Ovary (tissue), 9 donors: ENCODE data around the gene LIPT2. TPM values are rescaled to one million over a fixed set of nuclear protein-coding genes. Genes with fewer than 3 reads are reported as not detected.
"Not testable (repeated sequence)": the region's sequence is repeated elsewhere in the genome, so short reads cannot be mapped to it uniquely, and the experiment has no call there.

Experiments used
- DNase-seq, 5 donors: peaks; one replicate each; pipeline ENCODE4 v3.0.0-alpha.2; 2019 to 2020
- H3K27ac ChIP-seq, 2 donors: fragments of 200-600 bp; one replicate each; pipeline versions ENCODE4 v1.5.1 to v1.8.0; 2019 to 2022
- H3K27me3 ChIP-seq: fragments of 200-600 bp; one replicate; pipeline ENCODE4 v1.8.0; 2022
- H3K36me3 ChIP-seq: fragments of 200-600 bp; sonication (generic); one replicate; pipeline ENCODE4 v1.5.1; 2019
- H3K4me1 ChIP-seq: one replicate; pipeline ENCODE4 v1.8.1; 2013; ENCODE audit warnings: mild to moderate bottlenecking, moderate library complexity; ENCODE audit not compliant: insufficient read depth
- H3K4me3 ChIP-seq: fragments of 200-600 bp; sonication (generic); one replicate; pipeline ENCODE4 v1.5.1; 2017
- H3K9me3 ChIP-seq, 2 donors: fragments of 200-600 bp in 1 of 2; sonication (generic) in 1 of 2; one replicate each; pipeline versions ENCODE4 v1.5.1 to v1.8.1; 2013 to 2019; ENCODE audit warnings: mild to moderate bottlenecking in 1 of 2, moderate library complexity in 1 of 2
- EP300 ChIP-seq: sonication (generic); formaldehyde crosslinking; IDR thresholded peaks from one replicate; pipeline ENCODE4 v1.6.1; 2017; ENCODE audit warnings: antibody characterized with exemption
- POLR2A ChIP-seq: fragments of 450-650 bp; IDR thresholded peaks from one replicate; pipeline ENCODE4 v1.6.1; 2017; ENCODE audit warnings: antibody characterized with exemption, mild to moderate bottlenecking, moderate library complexity
- WGBS, 3 donors: extraction: QIAGEN DNeasy Blood & Tissue Kit in 1 of 3; methylation state at CpG; one replicate each; pipeline versions ENCODE4 v1.1.5 to v1.1.7; 2013 to 2017; 5-methylcytosine and 5-hydroxymethylcytosine counted together
- intact Hi-C, 4 donors: fragments of 100-400 bp; cut with DNase I; formaldehyde crosslinking; loops; one replicate each; pipeline versions ENCODE4 v1.11.0 to v1.15.1; 2022 to 2023
- polyA plus RNA-seq, 2 donors: library from polyadenylated mRNA; stranded (reverse); fragments of 200-250 nt in 1 of 2; fragments of 350-450 nt in 1 of 2; fragmentation: Illumina TruSeq in 1 of 2; extraction: RNeasy Lipid Tissue Mini Kit (QIAGEN cat#74804) in 1 of 2; gene quantifications; one replicate each; pipeline ENCODE4 v1.2.3, GENCODE V29; 2013 to 2014
- total RNA-seq, 7 donors: library from RNA; depleted of rRNA in 2 of 7; stranded (reverse); fragments of >200 nt in 2 of 7; fragmentation: NEBNext Ultra II Directional in 3 of 7; extraction: Animal tissue kit (Norgen Biotek cat#: 25700) in 3 of 7; gene quantifications; one replicate each; pipeline versions ENCODE4 v1.1.0 to v1.2.4, GENCODE V29; 2016 to 2023
- TF ChIP-seq, protein P1 (sequence below), 3 donors: fragments of 450-650 bp in 2 of 3; fragments of 200-600 bp in 1 of 3; IDR thresholded peaks; one replicate each; pipeline versions ENCODE4 v1.5.1 to v1.8.0; 2016 to 2022; ENCODE audit warnings: antibody characterized with exemption in 3 of 3, mild to moderate bottlenecking in 1 of 3
- donor health status: DM: no; HTN: no; CAD: no; lungs with moderate emphysema.
- donor health status: DM: no; HTN: no; CAD: no.
- donor health status: Bipolar disorder and iron deficiency.
- donor health status: DM: yes; HTN: yes; CAD: no.
- donor health status: DM: no; HTN: no; CAD: no.
- donor health status: DM: yes; HTN: yes; CAD: no.

The LIPT2 gene
- total and polyA plus RNA-seq, 9 donors = 3.4 to 9.2 (median 5.6) TPM

DNA sequence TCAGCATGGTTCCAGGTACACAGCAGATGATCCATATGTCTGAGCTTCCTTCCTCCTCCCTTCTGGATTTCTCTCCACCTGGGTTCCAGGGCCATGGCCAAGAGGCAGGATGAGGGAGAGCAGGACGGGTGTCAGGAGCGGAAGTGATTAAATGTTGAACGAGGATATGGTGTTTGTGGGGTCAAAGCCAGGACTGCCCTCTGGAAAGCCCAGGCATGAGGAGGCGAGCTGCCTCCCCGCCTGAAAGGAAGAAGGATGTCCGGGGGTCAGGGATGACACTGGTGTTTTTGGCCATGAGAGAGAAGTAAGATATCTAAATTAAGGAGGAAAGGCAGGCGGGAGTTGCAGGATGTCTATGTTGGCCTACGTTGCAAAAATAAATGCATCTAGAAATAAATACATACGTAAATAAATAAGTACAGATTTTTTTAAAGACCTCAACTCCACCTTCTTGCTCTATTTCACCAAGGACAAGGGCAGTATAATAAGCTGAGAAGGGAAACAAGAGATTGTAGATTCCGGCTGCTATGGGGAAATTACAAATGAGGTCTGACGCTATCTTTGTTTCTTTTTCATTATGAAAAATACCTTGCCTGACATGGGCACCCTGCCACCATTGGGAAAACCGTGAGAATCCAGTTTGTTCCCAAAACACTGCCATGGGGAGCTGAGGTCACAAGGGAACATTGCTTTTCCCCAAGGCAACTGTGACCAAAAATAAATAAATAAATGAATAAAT is 27.6 kb upstream of the LIPT2 start:
- H3K27me3 ChIP-seq = no peaks in the 10 kb centered on the region
- TF ChIP-seq EP300 = no peak
- TF ChIP-seq, protein P1, sequence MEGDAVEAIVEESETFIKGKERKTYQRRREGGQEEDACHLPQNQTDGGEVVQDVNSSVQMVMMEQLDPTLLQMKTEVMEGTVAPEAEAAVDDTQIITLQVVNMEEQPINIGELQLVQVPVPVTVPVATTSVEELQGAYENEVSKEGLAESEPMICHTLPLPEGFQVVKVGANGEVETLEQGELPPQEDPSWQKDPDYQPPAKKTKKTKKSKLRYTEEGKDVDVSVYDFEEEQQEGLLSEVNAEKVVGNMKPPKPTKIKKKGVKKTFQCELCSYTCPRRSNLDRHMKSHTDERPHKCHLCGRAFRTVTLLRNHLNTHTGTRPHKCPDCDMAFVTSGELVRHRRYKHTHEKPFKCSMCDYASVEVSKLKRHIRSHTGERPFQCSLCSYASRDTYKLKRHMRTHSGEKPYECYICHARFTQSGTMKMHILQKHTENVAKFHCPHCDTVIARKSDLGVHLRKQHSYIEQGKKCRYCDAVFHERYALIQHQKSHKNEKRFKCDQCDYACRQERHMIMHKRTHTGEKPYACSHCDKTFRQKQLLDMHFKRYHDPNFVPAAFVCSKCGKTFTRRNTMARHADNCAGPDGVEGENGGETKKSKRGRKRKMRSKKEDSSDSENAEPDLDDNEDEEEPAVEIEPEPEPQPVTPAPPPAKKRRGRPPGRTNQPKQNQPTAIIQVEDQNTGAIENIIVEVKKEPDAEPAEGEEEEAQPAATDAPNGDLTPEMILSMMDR (IDR thresholded peaks at IDR 0.05) = no peak
- no peak for TF ChIP-seq POLR2A
- no peaks in the 10 kb centered on the region for H3K36me3 ChIP-seq
- intact Hi-C loops = no loop called here
- no peak for DNase-seq
- H3K4me3 ChIP-seq = no peak overlapping the region
- no peaks in the 10 kb centered on the region for H3K9me3 ChIP-seq
- WGBS, 3 donors = 18 to 35% (median 21%) methylated on average over 12 of the region's 12 CpGs
- no peaks in the 10 kb centered on the region for H3K4me1 ChIP-seq
- H3K27ac ChIP-seq = no peak overlapping the region

DNA sequence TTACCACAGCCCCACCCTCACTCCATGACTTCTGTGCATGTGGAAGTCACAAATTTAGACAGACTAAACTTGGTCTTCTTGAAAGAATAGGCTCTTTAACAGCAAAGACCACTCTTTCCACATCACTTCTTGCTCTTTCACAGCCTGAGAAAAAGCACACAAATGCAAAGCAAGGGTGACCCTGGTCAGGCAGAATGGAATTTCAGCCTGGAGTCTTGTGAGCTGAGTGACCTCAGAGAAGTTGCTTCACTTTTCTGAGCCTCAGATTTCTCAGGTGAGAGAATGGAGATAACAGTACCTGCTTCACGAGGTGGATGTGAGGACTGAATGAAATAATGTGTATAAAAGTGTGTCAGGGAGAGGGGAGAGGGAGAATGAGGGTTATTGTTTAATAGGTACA is 26.8 kb upstream of the LIPT2 start:
- H3K9me3 ChIP-seq = no peaks in the 10 kb centered on the region
- WGBS, 3 donors = 53 to 67% (median 64%) methylated on average over 1 of the region's 1 CpG
- H3K27ac ChIP-seq = no peak overlapping the region
- DNase-seq = no peak
- H3K27me3 ChIP-seq = no peaks in the 10 kb centered on the region
- TF ChIP-seq, protein P1 (IDR thresholded peaks at IDR 0.05) = no peak
- no peak for TF ChIP-seq EP300
- TF ChIP-seq POLR2A = no peak
- no peaks in the 10 kb centered on the region for H3K4me1 ChIP-seq
- no peaks in the 10 kb centered on the region for H3K36me3 ChIP-seq
- intact Hi-C loops = no loop called here
- H3K4me3 ChIP-seq = no peak overlapping the region

DNA sequence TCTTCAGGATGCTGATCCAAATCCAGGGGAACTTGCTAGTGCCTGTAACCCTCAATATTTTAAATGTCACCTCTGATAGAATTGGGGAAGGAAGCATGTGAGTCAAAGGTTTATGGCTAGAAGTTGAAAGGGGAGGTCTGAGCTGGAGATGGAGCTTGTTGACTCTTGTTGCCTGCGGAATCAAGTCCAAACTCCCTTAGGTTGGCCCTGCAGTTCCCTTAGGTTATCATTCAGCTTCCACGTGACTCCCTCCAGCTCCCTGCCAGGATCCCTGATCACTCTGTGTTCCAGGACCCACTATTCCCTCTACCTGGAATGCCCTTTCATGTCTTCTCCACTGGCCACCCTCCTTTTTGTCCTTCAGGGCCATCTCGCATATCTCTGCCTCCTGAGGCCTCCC is 26.2 kb upstream of the LIPT2 start:
- 76 to 82% (median 76%) methylated on average over 3 of the region's 3 CpGs for WGBS, 3 donors
- H3K4me3 ChIP-seq = no peak overlapping the region
- H3K27ac ChIP-seq = no peak overlapping the region
- H3K4me1 ChIP-seq = no peaks in the 10 kb centered on the region
- H3K27me3 ChIP-seq = no peaks in the 10 kb centered on the region
- DNase-seq = no peak
- TF ChIP-seq POLR2A = no peak
- TF ChIP-seq EP300 = no peak
- TF ChIP-seq, protein P1 (IDR thresholded peaks at IDR 0.05) = no peak
- no peaks in the 10 kb centered on the region for H3K36me3 ChIP-seq
- intact Hi-C loops = no loop called here
- H3K9me3 ChIP-seq = no peaks in the 10 kb centered on the region

DNA sequence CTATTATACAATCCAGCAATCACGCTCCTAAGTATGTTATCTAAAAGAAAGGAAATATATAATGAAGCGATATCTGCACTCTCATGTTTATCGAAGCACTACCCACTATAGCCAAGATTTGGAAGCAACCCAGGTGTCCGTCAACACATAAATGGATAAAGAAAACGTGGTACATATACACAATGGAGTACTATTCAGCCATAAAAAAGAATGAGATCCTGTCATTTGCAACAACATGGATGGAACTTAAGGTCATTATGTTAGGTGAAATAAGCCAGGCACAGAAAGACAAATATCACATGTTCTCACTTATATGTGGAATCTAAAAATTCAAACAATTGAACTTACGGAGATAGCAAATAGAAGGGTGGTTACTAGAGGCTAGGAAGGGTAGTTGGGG is 24.1 kb upstream of the LIPT2 start:
- H3K27ac ChIP-seq, H3K36me3 ChIP-seq, H3K4me1 ChIP-seq, H3K9me3 ChIP-seq, H3K27me3 ChIP-seq, H3K4me3 ChIP-seq, intact Hi-C loops, DNase-seq: not testable (repeated sequence)
- 86 to 89% (median 86%) methylated on average over 6 of the region's 6 CpGs for WGBS, 3 donors

DNA sequence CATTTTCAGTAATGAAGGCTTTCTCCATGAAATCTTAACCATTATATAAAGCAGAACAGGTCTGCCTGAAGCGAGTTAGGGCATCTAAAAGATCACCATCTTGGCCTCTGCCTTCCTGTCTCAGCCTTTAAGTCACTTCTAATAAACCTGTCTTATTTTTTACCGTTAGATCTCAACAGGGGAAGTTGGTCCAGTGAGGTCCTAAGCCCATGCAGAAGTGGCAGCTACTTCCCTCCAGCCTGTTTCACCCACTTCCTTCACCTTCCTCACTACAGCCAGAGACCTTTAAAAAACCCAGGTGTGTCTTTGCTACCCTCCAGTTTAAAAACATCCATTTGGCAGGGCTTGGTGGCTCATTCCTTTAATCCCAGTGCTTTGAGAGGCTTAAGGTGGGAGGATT is 14.1 kb upstream of the LIPT2 start:
- intact Hi-C loops = no loop called here
- no peaks in the 10 kb centered on the region for H3K36me3 ChIP-seq
- no peak for DNase-seq
- no peaks in the 10 kb centered on the region for H3K9me3 ChIP-seq
- H3K27ac ChIP-seq = no peak overlapping the region
- H3K27me3 ChIP-seq = no peaks in the 10 kb centered on the region
- TF ChIP-seq, protein P1 (IDR thresholded peaks at IDR 0.05) = no peak
- no peak for TF ChIP-seq POLR2A
- TF ChIP-seq EP300 = no peak
- WGBS, 3 donors = 78 to 88% (median 85%) methylated on average over 2 of the region's 2 CpGs
- no peak overlapping the region for H3K4me3 ChIP-seq
- no peaks in the 10 kb centered on the region for H3K4me1 ChIP-seq
